ENCODE results near the gene WWC1.

DNA sequence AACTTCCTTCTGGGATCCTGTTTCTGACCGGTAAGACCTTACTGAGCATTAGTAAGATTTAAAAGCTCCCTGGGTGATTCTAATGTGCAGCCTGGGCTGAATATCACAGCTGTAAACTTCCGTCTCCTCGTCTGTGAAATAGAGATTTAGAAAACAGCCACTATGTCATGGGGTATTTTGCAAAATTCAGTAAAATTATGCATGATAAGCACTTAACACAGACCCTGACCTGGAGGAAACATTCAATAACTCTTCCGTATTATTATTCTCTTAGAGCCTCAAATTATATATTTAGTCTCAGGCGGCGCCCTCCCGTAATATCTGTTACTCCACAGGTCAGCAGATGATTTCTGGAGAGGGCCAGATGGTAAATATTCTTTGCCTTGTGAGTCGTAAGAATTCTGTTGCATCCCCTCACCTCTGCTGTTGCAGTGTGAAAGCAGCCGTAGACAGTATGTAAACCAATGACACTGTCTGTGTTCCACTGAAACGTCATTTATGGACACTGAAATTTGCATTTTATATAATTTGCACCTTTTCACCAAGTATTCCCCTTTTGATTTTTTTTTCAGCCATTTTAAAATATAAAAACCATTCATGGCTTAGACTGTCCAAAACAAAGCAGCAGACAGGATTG is 155.7 kb downstream of the WWC1 start:
- no peak for TF ChIP-seq CTCF (IDR thresholded peaks at IDR 0.05; ENCODE audit: insufficient read depth, low read depth, low read length)
- TF ChIP-seq EZH2 (IDR thresholded peaks at IDR 0.05; ENCODE audit: insufficient read depth, low read length) = no peak
